SHP77 (cell line): ENCODE results near the gene BBS1.
"Not testable (repeated sequence)": the region's sequence is repeated elsewhere in the genome, so short reads cannot be mapped to it uniquely, and the experiment has no call there.

Experiments
- DNase-seq, 2 experiments: peaks; one replicate each; lab custom pipeline; 2025; lab: John Stamatoyannopoulos, UW

BBS1 gene

GRCh38 chr11:66510271-66510989 lies at the start of gene BBS1:
TSS of gene BBS1 (plus strand) at chr11:66510635. CDS start at chr11:66510660, 25 bp downstream.
- peak; percentile 75 to 77 for DNase-seq

DNA sequence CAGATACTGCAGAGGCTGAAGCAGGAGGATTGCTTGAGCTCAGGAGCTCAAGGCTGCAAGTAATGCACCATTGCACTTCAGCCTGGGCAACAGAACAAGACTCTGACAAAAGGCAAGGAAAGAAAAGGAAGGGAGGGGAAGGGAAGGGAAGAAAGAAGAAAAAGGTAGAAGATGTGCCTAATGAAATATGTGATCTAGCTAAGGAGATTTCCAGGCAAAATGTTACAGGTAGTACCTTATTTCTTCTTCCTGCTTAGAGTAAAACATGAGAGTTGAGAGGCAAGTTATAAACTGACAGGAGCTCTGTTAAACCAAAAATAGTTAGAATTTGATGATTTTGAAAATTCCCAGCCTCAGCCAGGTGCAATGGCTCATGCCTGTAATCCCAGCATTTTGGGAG lies 48.4 kb upstream of the BBS1 start:
- no peak for DNase-seq

DNA sequence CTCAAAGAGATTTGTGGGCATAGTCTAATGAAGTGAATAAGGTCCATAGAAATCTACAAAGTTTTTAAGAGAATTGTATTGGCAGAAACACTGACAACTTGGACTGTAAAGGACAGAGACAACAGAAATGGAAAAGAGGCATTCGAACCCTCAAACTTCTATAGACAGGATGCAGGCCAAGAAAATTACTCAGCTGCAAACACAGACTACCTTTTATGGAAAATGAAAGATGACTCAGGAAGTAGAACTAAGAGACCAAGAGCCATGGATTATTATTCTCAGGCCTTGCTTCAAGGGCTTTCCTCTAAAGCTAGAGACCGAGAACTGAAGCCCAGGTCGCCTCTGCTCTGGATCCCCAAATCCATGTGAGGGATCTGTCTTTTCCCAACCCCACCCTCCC lies 47.5 kb upstream of the BBS1 start:
- DNase-seq, result no peak

- DNase-seq, result not testable (repeated sequence)
These were observed 46.3 kb upstream of the BBS1 start for GRCh38 chr11:66464116-66464515.

DNA sequence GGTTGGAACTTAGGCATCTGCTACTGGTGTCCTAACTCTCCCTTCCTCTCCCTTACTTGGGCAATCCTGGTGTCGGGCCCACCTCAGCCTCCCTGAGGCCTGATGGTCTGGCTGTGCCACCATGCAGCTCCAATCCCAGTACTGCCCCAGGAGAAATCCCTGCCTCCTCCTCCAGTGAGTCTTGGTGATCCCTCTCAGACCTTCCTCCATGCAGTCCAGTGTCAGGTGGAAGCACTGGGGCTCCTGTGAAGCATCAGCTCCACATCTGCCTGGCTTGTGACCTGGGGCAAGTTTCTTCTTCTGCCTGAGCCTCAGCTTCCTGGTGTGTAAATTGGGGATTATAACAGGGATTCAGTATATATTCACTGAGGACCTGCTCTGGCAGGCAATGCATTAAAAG lies 45.5 kb upstream of the BBS1 start:
- no peak for DNase-seq

- DNase-seq, result no peak
These were observed 44.8 kb upstream of the BBS1 start for GRCh38 chr11:66465373-66466224.

DNA sequence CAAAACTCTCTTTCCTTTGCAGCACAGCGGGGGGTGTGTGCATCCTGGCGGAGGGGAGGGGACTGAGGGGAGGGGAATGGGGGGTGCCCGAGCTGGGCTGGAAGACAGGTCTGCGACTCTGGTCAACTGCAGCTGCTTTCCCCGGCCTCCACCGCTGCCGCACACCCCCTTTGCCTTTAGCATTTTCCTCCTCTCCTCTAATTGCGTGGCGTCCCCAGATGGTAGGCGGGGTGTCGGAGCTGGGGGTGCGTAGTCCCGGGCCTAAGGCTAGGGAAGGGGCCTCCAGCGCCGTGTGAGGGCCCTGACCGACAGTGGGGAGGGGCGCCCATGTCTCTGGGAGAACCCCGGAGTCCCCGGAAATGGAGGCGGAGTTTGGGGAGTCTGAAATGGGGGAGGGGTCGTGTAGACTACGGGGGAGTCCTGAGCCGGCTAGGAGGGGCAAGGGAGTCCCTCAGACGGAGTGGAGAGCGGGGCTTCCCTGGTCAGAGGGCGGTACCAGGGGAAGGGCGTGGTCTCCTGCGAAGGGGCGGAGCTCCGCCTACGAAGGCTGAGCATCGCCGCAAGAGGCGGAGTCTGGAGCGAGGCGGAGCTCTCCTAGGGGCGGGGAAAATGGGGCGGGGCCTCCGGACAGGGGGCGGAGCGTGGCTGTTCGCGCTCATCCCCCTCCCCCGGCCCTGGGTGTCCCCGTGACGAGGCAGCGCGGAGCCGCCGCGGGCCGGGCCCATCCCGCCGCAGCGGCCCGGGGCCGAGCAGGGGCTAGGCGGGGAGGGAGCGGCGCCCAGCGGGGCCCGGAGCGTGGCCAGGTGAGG lies 44.0 kb upstream of the BBS1 start, which contains the start of gene PELI3:
Gene PELI3, plus strand, starts transcription at position 681 of the 809 bp plus-strand sequence. CDS start 1,224 bp downstream, outside the sequence.
- peak; percentile 79 to 80 for DNase-seq

- DNase-seq, result peak; percentile 28 to 35
These were observed 43.3 kb upstream of the BBS1 start for GRCh38 chr11:66467034-66467659.

DNA sequence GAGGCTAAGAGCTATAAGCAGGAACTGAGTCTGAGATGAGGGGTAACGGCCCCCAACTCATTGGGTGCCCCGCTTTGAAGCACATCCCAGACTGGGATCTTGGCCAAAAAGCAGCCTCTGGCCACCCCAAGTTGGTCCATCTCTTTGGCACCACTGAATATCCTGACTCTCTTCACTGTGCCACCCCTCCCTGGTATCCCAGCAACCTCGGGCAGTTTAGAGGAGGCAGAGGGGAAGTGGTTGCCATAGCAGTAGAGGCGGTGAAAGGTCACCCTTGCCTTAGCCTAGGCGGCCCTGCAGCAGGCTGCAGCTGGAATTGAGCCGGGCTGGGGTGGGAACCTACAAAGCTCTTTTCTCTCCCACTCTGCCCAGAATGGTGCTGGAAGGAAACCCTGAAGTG lies 42.7 kb upstream of the BBS1 start:
- peak in 1 of 2 experiments; percentile 51 for DNase-seq

DNA sequence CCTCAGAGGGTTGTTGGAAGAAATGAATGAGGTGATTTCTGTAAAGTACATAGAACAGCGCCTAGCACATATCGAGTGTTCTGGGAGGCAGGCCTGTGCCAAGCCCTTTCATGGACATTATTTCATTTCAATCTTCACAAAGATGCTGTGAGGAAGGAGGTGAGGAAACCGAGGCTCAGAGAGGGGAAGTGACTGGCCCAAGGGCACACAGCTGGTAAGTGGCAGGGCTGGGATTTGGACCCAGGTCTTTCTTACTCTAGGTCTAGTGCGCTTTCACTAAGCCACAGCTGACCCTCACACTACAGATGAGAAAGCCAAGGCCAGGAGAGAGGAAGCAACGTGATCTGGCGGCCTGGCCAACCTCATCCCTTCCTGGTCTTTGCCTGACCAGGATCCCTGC lies 41.7 kb upstream of the BBS1 start:
- DNase-seq, result no peak

- no peak for DNase-seq
These were observed 41.0 kb upstream of the BBS1 start for GRCh38 chr11:66469441-66469840.

DNA sequence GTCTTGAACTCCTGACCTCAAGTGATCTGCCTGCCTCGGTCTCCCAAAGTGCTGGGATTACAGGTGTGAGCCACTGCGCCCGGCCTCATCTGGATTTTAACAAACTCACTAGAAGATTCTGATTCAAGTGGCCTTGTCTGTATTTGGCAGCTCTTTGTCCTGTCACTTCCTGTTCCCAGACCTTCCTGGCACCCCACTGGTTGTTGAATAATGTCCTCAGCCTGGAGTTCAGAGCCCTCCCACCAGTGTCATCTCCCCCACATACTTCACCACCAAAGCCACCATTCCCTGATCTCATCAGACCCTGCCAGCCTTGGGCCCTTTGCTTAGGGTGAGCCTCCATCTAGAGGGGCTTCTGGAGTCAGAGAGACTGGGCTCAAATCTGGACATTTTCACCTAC lies 40.4 kb upstream of the BBS1 start:
- DNase-seq, result no peak

DNA sequence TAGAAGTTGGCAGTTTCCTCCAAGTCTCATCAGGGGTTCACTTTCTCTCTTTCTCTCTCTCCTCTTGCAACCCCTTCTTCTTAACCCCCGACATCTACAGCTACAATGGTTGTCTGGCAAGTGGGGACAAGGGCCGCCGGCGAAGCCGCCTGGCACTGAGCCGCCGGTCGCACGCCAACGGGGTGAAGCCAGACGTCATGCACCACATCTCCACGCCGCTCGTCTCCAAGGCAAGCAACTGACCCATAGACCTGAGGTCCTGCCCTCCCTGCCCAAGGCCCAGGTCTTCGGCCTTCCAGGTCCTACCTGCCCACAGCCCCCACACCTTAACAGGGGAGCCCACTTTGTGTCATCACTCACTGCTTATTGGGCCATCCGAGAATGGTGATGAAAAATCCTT lies 39.3 kb upstream of the BBS1 start:
- no peak for DNase-seq

DNA sequence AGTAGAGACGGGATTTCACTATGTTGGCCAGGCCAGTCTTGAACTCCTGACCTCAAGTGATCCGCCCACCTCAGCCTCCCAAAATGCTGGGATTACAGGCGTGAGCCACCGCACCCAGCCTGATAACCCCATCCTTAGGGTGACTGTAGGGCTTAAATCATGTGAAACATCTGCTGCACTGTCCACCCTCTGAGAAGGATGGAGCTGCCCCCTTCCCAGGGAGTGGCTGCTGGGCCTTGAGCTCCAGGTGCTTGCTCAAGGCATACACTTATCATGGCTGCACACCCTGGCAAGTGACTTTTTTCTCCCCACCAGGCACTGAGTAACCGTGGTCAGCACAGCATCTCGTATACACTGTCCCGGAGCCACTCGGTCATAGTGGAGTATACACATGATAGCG lies 38.4 kb upstream of the BBS1 start:
- DNase-seq, result no peak

GRCh38 chr11:66473167-66473566 lies 37.3 kb upstream of the BBS1 start:
- DNase-seq, result no peak

DNA sequence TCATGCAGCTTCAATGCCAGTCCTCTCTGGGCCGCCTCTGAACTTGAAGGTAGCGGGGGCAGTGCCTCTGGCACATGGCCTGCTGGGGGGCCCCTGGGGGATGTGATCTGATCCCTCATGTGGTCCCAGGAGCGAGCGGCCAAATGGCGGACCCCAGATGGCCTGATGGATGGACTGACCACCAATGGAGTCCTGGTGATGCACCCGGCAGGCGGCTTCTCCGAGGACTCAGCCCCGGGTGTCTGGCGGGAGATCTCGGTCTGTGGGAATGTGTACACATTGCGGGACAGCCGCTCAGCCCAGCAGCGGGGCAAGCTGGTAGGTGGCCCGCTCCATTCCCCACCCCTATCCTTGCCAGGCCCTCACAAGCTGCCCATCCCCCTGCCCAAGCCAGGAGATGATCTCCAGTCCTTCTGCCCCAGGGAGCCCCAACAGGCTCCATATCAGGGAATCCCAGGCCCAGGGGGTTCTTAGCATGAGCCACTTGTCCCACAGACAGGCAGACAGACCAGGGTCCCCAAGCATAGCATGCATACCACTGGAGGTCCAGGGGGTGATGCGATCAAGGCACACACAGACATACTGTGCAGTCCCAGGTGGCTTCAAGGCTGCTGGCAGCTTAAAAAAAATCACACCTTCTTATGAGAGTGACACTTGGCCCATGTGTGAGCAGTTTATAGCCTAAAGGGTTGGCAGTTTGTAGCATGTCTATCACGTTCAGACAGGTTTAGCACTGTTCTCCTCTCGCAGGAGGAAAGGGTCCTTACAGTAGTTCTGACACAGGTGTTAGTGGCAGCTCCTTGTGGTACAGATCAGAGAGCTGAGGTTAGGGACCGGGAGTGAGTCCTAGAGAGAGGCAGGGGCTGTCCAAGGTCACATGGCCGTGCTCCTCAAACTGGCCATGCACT lies 36.6 kb upstream of the BBS1 start:
- DNase-seq, result no peak

- DNase-seq, result no peak
These were observed 34.9 kb upstream of the BBS1 start for GRCh38 chr11:66475349-66476172.

- no peak for DNase-seq
These were observed 34.1 kb upstream of the BBS1 start for GRCh38 chr11:66476173-66476840.

GRCh38 chr11:66476841-66477251 lies 33.6 kb upstream of the BBS1 start:
- no peak for DNase-seq
